Keratinocyte (primary cell): ENCODE results near the gene EXOC4.

Experiments used
- CTCF ChIP-seq, 3 experiments: IDR thresholded peaks in 1 of 3; conservative IDR thresholded peaks in 1 of 3; optimal IDR thresholded peaks in 1 of 3; 2 replicates in 2 of 3; 3 replicates in 1 of 3; pipeline versions ENCODE3 to v1.5.1; 2011; ENCODE audit warnings: low read length in 3 of 3, mild to moderate bottlenecking in 3 of 3, moderate library complexity in 2 of 3, control low read depth in 1 of 3, inconsistent platforms in 1 of 3; ENCODE audit not compliant: insufficient read depth in 2 of 3; ENCODE audit errors: extremely low read depth in 1 of 3
- EZH2 ChIP-seq: IDR thresholded peaks from one replicate; pipeline ENCODE4 v1.6.1; 2012; ENCODE audit warnings: inconsistent platforms, mild to moderate bottlenecking, low read length, moderate library complexity

GRCh38 chr7:133552079-133552478 lies 299.2 kb downstream of the EXOC4 start:
- TF ChIP-seq CTCF (optimal IDR thresholded peaks at IDR 0.05 in 1 of 3, IDR thresholded peaks at IDR 0.05 in 1 of 3, conservative IDR thresholded peaks at IDR 0.05 in 1 of 3; ENCODE audit: extremely low read depth in 1 of 3, insufficient read depth in 2 of 3, low read length in 3 of 3), result no peak
- TF ChIP-seq EZH2, result no peak
